Measurements from ENCODE around the gene SLC38A9. TPM values are rescaled to one million over a fixed set of nuclear protein-coding genes. Genes with fewer than 3 reads are reported as not detected.

SLC38A9 gene
- total and polyA plus RNA-seq, 2 donors (not counting 1 experiment from before 2014, with no cell fraction given), result 23.4 to 36.3 TPM

GRCh38 chr5:55680353-55680752 lies 31.8 kb downstream of the SLC38A9 start:
- ATAC-seq (ENCODE audit: low read depth) (no peak), DNase-seq (no peak)
- Histone ChIP-seq H3K4me3 (ENCODE audit: control extremely low read depth in 1 of 5, extremely low read depth in 1 of 5, insufficient read depth in 1 of 5, low read depth in 2 of 5, low read length in 4 of 5) (no peak overlapping the region), H2AFZ (ENCODE audit: insufficient read depth, low read depth, low read length, poor library complexity, severe bottlenecking) (no peak overlapping the region), H3K27ac (ENCODE audit: low read length in 2 of 2) (no peak overlapping the region), H3K9me3 (ENCODE audit: control extremely low read depth in 1 of 3, control insufficient read depth in 2 of 3, insufficient read depth in 1 of 3, low read length in 2 of 3) (no peaks in the 10 kb centered on the region), H3K36me3 (replicated peaks in 1 of 2; ENCODE audit: control extremely low read depth in 1 of 2, control insufficient read depth in 1 of 2, extremely low read depth in 1 of 2, insufficient read depth in 2 of 2, low read length in 1 of 2) (peaks cover 2 to 8% of the 10 kb centered on the region in 2 experiments), H3K27me3 (replicated peaks in 1 of 4; ENCODE audit: control extremely low read depth in 1 of 4, control insufficient read depth in 3 of 4, insufficient read depth in 4 of 4, low read length in 3 of 4) (no peaks in the 10 kb centered on the region), H3K9ac (ENCODE audit: low read length) (no peak overlapping the region), H4K20me1 (ENCODE audit: control insufficient read depth, insufficient read depth, low read length, poor library complexity, severe bottlenecking) (no peaks in the 10 kb centered on the region), H3K79me2 (ENCODE audit: control insufficient read depth, insufficient read depth, low read length) (no peaks in the 10 kb centered on the region), H3K4me2 (replicated peaks; ENCODE audit: low read depth, low read length, poor library complexity, severe bottlenecking) (no peak overlapping the region), H3K4me1 (ENCODE audit: control insufficient read depth in 2 of 2, insufficient read depth in 2 of 2, low read length in 2 of 2) (no peaks in the 10 kb centered on the region)
- Mint-ChIP-seq H3K27ac (no peak overlapping the region), H3K9me3 (ENCODE audit: insufficient read depth) (no peaks in the 10 kb centered on the region), H3K4me1 (no peaks in the 10 kb centered on the region), H3K27me3 (no peaks in the 10 kb centered on the region), H3K4me3 (no peak overlapping the region)
- no CpG with 5 or more reads among the region's 2 CpGs for WGBS (ENCODE audit: insufficient coverage)
- ChIA-PET CTCF (interaction anchor here (0.8 kb wide), 1 partner anchor 11 kb away, joined by 4 read pairs; no protein-coding TSS in a partner anchor), POLR2A (no interaction called here)
- intact Hi-C loops (cut with micrococcal nuclease), result no loop called here
- no peak for TF ChIP-seq EZH2 (IDR thresholded peaks at IDR 0.05; ENCODE audit: borderline replicate concordance, insufficient read depth, low read depth, low read length, poor library complexity, severe bottlenecking)
- TF ChIP-seq CTCF (IDR thresholded peaks at IDR 0.05), result no peak

- Histone ChIP-seq H3K9me3 (ENCODE audit: control extremely low read depth in 1 of 3, control insufficient read depth in 2 of 3, insufficient read depth in 1 of 3, low read length in 2 of 3) (no peaks in the 10 kb centered on the region), H3K36me3 (replicated peaks in 1 of 2; ENCODE audit: control extremely low read depth in 1 of 2, control insufficient read depth in 1 of 2, extremely low read depth in 1 of 2, insufficient read depth in 2 of 2, low read length in 1 of 2) (peaks cover 2 to 8% of the 10 kb centered on the region in 2 experiments), H2AFZ (ENCODE audit: insufficient read depth, low read depth, low read length, poor library complexity, severe bottlenecking) (no peak overlapping the region), H3K4me2 (replicated peaks; ENCODE audit: low read depth, low read length, poor library complexity, severe bottlenecking) (no peak overlapping the region), H3K27me3 (replicated peaks in 1 of 4; ENCODE audit: control extremely low read depth in 1 of 4, control insufficient read depth in 3 of 4, insufficient read depth in 4 of 4, low read length in 3 of 4) (no peaks in the 10 kb centered on the region), H3K27ac (ENCODE audit: low read length in 2 of 2) (no peak overlapping the region), H3K4me1 (ENCODE audit: control insufficient read depth in 2 of 2, insufficient read depth in 2 of 2, low read length in 2 of 2) (no peaks in the 10 kb centered on the region), H3K9ac (ENCODE audit: low read length) (no peak overlapping the region), H3K79me2 (ENCODE audit: control insufficient read depth, insufficient read depth, low read length) (no peaks in the 10 kb centered on the region), H4K20me1 (ENCODE audit: control insufficient read depth, insufficient read depth, low read length, poor library complexity, severe bottlenecking) (no peaks in the 10 kb centered on the region), H3K4me3 (ENCODE audit: control extremely low read depth in 1 of 5, extremely low read depth in 1 of 5, insufficient read depth in 1 of 5, low read depth in 2 of 5, low read length in 4 of 5) (no peak overlapping the region)
- intact Hi-C loops (cut with micrococcal nuclease), result no loop called here
- POLR2A ChIA-PET, result interaction anchor here (0.7 kb wide), 1 partner anchor 23 kb away, joined by 3 read pairs; no protein-coding TSS in a partner anchor
- DNase-seq (no peak), ATAC-seq (ENCODE audit: low read depth) (no peak)
- Mint-ChIP-seq H3K9me3 (ENCODE audit: insufficient read depth) (no peaks in the 10 kb centered on the region), H3K27ac (no peak overlapping the region), H3K27me3 (no peaks in the 10 kb centered on the region), H3K4me1 (no peaks in the 10 kb centered on the region), H3K4me3 (no peak overlapping the region)
- TF ChIP-seq EZH2 (IDR thresholded peaks at IDR 0.05; ENCODE audit: borderline replicate concordance, insufficient read depth, low read depth, low read length, poor library complexity, severe bottlenecking) (no peak), CTCF (IDR thresholded peaks at IDR 0.05) (no peak)
- CTCF ChIA-PET, result interaction anchor here (0.7 kb wide), 2 partner anchors 22 to 44 kb away, joined by 3 to 5 read pairs; no protein-coding TSS in a partner anchor
- WGBS (ENCODE audit: insufficient coverage), result no CpG with 5 or more reads among the region's 1 CpG
These were observed 32.6 kb downstream of the SLC38A9 start for GRCh38 chr5:55679556-55679955.

Data from B cell (primary cell).